ENCODE measurements around the gene NSUN2.
A peak's percentile ranks its signal among the peaks of the same experiment; 100 is the strongest.

NSUN2 gene

DNA sequence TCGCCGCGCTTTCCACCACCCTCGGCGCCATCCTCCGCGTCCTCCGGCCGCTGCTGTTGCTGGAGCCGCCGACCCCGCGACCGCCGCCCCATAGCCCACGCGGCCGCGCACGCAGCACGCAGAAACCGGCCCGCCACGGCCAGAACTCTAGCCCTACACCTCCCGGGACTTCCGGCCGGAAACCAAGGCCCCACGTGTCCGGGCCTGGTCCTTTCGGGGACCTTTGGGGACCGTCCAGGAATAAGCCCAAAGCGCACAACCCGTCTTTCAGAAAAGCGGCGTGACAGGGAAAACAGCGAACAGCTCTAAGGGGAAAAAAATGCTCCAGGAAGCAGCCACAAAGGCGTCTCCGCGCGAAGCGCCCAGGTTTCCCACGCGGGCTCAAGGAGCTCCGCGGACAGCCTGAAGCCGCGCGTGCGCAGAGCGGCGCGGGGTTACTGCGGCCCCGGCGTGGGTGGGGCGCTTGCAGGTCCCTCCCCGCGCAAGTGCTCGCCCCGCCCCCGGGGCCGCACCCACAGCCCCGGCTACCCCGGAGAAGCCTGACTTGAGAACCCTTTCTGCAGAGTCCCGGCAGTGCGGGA, at the start of gene NSUN2, which contains the start of gene SRD5A1:
Gene NSUN2 (minus strand): TSS at position 157 of the 581 bp plus-strand sequence. CDS start 65 bp downstream, at position 92.
Gene SRD5A1 (plus strand): TSS at position 553 of the 581 bp plus-strand sequence. CDS start 137 bp downstream, outside the sequence.
- peak within 1 kb of the TSS; percentile 100 for H3K27ac Mint-ChIP-seq
- peaks cover 3% of the 10 kb centered on the region for H3K27me3 Mint-ChIP-seq (ENCODE audit: low read depth, poor library complexity)
- TF ChIP-seq, protein P1, sequence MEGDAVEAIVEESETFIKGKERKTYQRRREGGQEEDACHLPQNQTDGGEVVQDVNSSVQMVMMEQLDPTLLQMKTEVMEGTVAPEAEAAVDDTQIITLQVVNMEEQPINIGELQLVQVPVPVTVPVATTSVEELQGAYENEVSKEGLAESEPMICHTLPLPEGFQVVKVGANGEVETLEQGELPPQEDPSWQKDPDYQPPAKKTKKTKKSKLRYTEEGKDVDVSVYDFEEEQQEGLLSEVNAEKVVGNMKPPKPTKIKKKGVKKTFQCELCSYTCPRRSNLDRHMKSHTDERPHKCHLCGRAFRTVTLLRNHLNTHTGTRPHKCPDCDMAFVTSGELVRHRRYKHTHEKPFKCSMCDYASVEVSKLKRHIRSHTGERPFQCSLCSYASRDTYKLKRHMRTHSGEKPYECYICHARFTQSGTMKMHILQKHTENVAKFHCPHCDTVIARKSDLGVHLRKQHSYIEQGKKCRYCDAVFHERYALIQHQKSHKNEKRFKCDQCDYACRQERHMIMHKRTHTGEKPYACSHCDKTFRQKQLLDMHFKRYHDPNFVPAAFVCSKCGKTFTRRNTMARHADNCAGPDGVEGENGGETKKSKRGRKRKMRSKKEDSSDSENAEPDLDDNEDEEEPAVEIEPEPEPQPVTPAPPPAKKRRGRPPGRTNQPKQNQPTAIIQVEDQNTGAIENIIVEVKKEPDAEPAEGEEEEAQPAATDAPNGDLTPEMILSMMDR (IDR thresholded peaks at IDR 0.05) = no peak
- H3K9me3 Mint-ChIP-seq = no peaks in the 10 kb centered on the region
- H3K4me1 Mint-ChIP-seq = peaks cover 39% of the 10 kb centered on the region
- DNase-seq = peak; percentile 89
- H3K36me3 Mint-ChIP-seq (ENCODE audit: low read depth) = peaks cover 36% of the 10 kb centered on the region
- peak within 1 kb of the TSS; percentile 99 for H3K4me3 Mint-ChIP-seq

DNA sequence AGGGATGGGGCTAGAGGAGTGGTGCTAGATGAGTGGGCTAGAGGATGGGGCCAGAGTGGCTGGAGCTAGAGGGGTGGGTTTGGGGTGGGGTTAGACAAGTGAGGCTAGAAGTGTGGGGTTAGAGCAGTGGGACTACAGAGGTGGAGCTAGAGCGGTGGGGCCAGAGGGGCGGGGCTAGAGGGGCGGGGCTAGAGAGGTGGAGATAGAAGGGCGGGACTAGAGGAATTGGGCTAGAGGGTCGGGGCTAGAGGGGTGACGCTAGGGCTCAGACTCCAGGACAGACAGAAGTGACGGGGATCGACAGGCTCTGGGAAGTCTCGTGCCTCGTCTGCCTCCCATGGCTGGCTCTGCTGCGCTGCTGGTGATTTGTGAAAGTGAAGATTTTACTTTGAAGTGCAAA, 49.4 kb upstream of the NSUN2 start:
- Mint-ChIP-seq H3K4me1 (peaks cover under 1% of the 10 kb centered on the region), H3K9me3 (no peaks in the 10 kb centered on the region), H3K27ac (no peak overlapping the region), H3K4me3 (no peak overlapping the region), H3K27me3 (ENCODE audit: low read depth, poor library complexity) (peaks cover 35% of the 10 kb centered on the region), H3K36me3 (ENCODE audit: low read depth) (no peaks in the 10 kb centered on the region)
- DNase-seq = peak; percentile 14
- TF ChIP-seq, protein P1 (IDR thresholded peaks at IDR 0.05) = no peak

DNA sequence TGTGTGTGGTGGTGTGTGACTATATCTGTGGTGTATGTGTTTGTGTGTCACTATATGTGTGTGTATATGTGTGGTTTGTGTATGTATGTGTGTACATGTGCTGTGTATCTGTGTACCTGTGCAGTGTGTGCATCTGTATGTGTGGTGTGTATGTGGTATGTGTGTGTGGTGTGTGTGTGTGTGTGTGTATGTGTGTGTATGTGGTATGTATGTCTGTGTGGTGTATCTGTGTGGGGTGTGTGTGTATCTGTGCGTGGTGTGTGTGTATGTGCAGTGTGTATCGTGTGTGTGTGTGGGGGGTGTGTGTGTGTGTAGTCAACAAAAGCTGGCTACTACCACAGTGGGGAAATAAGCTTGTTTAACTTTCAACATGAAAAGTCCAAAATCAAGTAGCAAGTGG, 48.8 kb upstream of the NSUN2 start:
- no peak for DNase-seq
- H3K36me3 Mint-ChIP-seq (ENCODE audit: low read depth) = peaks cover 3% of the 10 kb centered on the region
- no peaks in the 10 kb centered on the region for H3K4me1 Mint-ChIP-seq
- H3K4me3 Mint-ChIP-seq = no peak overlapping the region
- H3K9me3 Mint-ChIP-seq = no peaks in the 10 kb centered on the region
- TF ChIP-seq, protein P1 (IDR thresholded peaks at IDR 0.05) = no peak
- peaks cover 34% of the 10 kb centered on the region for H3K27me3 Mint-ChIP-seq (ENCODE audit: low read depth, poor library complexity)
- no peak overlapping the region for H3K27ac Mint-ChIP-seq

DNA sequence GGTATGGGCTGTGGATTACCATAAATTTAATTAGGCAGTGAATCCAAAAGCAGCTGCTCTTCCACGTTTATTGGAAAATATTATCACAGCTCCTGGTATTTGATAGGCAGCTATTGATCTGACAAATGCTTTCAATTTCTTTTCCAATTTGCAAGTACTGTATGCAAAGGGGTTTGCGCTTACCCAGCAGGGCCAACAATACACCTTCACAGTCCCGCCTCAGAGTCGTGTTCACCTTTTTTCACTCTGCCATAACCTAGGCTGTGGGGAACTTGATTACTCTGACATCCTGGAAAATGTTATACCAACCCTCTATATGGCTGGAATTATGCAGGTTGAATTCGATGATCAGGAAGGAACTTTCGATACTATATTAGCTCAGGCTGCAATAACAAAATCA, 48.1 kb upstream of the NSUN2 start:
- no peaks in the 10 kb centered on the region for H3K4me1 Mint-ChIP-seq
- H3K27me3 Mint-ChIP-seq (ENCODE audit: low read depth, poor library complexity) = peaks cover 31% of the 10 kb centered on the region
- TF ChIP-seq, protein P1 (IDR thresholded peaks at IDR 0.05) = no peak
- no peak overlapping the region for H3K4me3 Mint-ChIP-seq
- H3K36me3 Mint-ChIP-seq (ENCODE audit: low read depth) = peaks cover 10% of the 10 kb centered on the region
- no peak for DNase-seq
- no peak overlapping the region for H3K27ac Mint-ChIP-seq
- H3K9me3 Mint-ChIP-seq = peaks cover 7% of the 10 kb centered on the region

DNA sequence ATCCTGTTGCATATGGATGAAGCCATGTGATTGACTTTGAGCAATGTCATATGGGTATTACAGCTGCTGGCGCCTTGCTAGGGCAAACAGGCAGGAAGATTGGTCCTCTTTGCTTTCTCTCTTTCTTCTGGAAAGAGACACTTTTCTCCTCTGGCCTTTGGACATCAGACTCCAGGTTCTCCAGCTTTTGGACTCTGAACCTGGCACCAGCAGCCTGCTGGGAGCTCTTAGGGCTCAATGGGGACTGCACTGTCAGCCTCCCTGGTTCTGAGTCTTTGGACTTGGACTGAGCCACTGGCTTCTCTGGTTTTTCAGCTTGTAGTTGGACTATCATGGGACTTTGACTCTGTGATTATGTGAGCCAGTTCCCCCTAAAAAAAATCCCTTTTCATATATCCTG, 45.5 kb upstream of the NSUN2 start:
- Mint-ChIP-seq H3K4me1 (no peaks in the 10 kb centered on the region), H3K27me3 (ENCODE audit: low read depth, poor library complexity) (peaks cover 17% of the 10 kb centered on the region), H3K36me3 (ENCODE audit: low read depth) (peaks cover 28% of the 10 kb centered on the region), H3K9me3 (peaks cover 14% of the 10 kb centered on the region), H3K27ac (no peak overlapping the region), H3K4me3 (no peak overlapping the region)
- no peak for DNase-seq
- TF ChIP-seq, protein P1 (IDR thresholded peaks at IDR 0.05) = no peak

DNA sequence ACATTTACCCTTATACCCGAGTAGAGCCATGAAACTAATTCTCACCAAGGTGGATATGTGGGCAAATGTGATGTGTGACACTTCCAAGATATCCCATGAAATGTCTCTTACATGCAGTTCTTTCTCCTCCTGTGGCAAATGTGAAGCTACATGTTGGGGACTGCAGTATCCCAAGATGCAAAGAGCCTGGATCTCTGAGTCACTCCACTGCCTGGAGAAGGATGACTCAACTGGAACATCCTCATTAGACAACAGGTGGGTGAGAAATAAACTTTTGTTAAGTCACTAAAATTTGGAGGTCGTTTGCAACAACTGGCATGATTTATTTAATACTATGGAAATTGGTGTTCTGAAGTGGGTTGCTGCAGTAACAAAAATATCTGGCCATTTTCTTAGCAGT, 43.9 kb upstream of the NSUN2 start:
- Mint-ChIP-seq H3K4me1 (no peaks in the 10 kb centered on the region), H3K27me3 (ENCODE audit: low read depth, poor library complexity) (peaks cover 16% of the 10 kb centered on the region), H3K27ac (no peak overlapping the region), H3K4me3 (no peak overlapping the region), H3K36me3 (ENCODE audit: low read depth) (peaks cover 43% of the 10 kb centered on the region), H3K9me3 (peaks cover 21% of the 10 kb centered on the region)
- TF ChIP-seq, protein P1 (IDR thresholded peaks at IDR 0.05) = no peak
- no peak for DNase-seq

Measured in nephron progenitor cell (in vitro differentiated cells).